H1 (cell line): ENCODE measurements around the gene ST7L. TPM values are rescaled to one million over a fixed set of nuclear protein-coding genes. Genes with fewer than 3 reads are reported as not detected.
A peak's percentile ranks its signal among the peaks of the same experiment; 100 is the strongest.

Experiments used
- JUND ChIP-seq: IDR thresholded peaks from 2 replicates; pipeline ENCODE4 v1.6.1; 2011; ENCODE audit warnings: mild to moderate bottlenecking, improper control_type of control experiment, low read length
- SIRT6 ChIP-seq: IDR thresholded peaks from one replicate; pipeline ENCODE4 v1.7.1; 2012; ENCODE audit warnings: low read length, inconsistent platforms
- SUZ12 ChIP-seq: fragments of 200-600 bp; sonication (generic); IDR thresholded peaks from 2 replicates; pipeline ENCODE4 v1.6.1; 2012; ENCODE audit warnings: mild to moderate bottlenecking, inconsistent platforms, low read length, moderate library complexity, mixed read lengths
- TBP ChIP-seq: IDR thresholded peaks from 2 replicates; pipeline ENCODE4 v1.6.1; 2011; ENCODE audit warnings: low read depth, low read length, improper control_type of control experiment
- polyA plus RNA-seq, 7 experiments: library from polyadenylated mRNA; depleted of rRNA in 3 of 7; stranded (reverse) in 5 of 7; unstranded in 2 of 7; fragments of >200 nt in 5 of 7; fragments of 200-250 nt in 2 of 7; gene quantifications; 1 replicate in 5 of 7; 2 replicates in 1 of 7; 4 replicates in 1 of 7; pipeline versions ENCODE4 v1.2.1 to v1.2.3, GENCODE V29; 2011 to 2013; ENCODE audit warnings: missing spikeins in 2 of 7, mixed read lengths in 2 of 7
- total RNA-seq: library from RNA; stranded (reverse); fragmentation: NEBNext Ultra II Directional; extraction: Animal tissue kit (Norgen Biotek cat#: 25700); gene quantifications from 2 replicates; pipeline ENCODE4 v1.2.1, GENCODE V29; 2021

The ST7L gene
- total and polyA plus RNA-seq, 2 of the 8 experiments (the other 6 are each of a cell fraction or from before 2014, with no cell fraction given): 9.6 to 16.2 TPM

DNA sequence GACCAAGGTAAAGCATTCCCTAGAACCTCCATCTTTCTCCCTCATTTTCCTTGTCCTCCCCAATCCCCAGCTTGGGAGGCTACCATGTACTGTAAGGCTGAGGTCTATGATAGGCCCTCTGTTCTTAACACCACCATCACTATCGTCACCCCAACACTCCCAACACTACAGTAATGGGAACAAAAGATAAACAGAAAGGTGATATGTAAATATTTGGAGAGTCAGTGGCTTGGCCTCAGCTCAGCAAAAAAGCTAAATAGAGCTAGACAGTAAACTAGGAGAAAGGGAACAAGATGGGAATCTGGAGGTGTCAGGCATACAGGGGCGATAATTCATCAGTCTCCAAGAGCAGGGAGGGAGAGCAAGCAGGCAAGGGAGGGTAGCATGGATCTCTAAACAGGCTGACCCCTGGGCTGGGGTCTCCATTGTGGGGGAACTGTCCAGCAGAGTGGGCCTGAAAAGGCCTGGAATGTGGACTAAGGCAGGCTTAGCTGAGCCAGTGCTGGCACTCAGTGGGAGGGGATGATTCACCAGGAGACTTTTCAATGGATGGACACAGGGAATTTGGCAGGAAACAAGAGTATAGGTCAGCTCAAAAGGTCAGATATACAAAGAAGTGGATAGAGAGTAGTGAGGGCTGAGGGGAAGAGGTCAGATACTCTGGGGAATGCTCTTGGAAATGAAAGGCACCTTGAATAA lies 103.5 kb downstream of the ST7L start (continued):
- TF ChIP-seq JUND (peak; percentile 88), SUZ12 (no peak), SIRT6 (no peak), TBP (no peak)
- TF ChIP-seq, all 59 proteins: peak for 6
